Osteoblast (primary cell): ENCODE data around the gene TOR4A. TPM values are rescaled to one million over a fixed set of nuclear protein-coding genes. Genes with fewer than 3 reads are reported as not detected.

Experiments used
- DNase-seq: peaks from one replicate; pipeline ENCODE4 v3.0.0; 2011; ENCODE audit warnings: low spot score, mixed read lengths; ENCODE audit not compliant: insufficient read length; ENCODE audit errors: missing footprints
- H2AFZ ChIP-seq: 2 replicates; pipeline ENCODE4 v1.6.0; 2011; ENCODE audit warnings: mild to moderate bottlenecking, low read length
- H3K27ac ChIP-seq: 2 replicates; pipeline ENCODE4 v1.5.1; 2011; ENCODE audit warnings: mild to moderate bottlenecking, low read depth, low read length, moderate library complexity
- H3K27me3 ChIP-seq: 2 replicates; pipeline ENCODE4 v1.6.0; 2012; ENCODE audit warnings: mild to moderate bottlenecking, control low read depth, inconsistent platforms, low read length, moderate library complexity; ENCODE audit not compliant: insufficient read depth
- H3K36me3 ChIP-seq: 2 replicates; pipeline ENCODE4 v1.5.1; 2011; ENCODE audit warnings: mild to moderate bottlenecking, low read length, control low read depth, moderate library complexity; ENCODE audit not compliant: insufficient read depth
- H3K4me1 ChIP-seq: 2 replicates; pipeline ENCODE4 v1.5.1; 2011; ENCODE audit warnings: mild to moderate bottlenecking, low read length, control low read depth, moderate library complexity; ENCODE audit not compliant: insufficient read depth
- H3K4me2 ChIP-seq: 2 replicates; pipeline ENCODE4 v1.6.0; 2011; ENCODE audit warnings: mild to moderate bottlenecking, low read length; ENCODE audit not compliant: insufficient read depth
- H3K4me3 ChIP-seq: fragments of 200-600 bp; sonication (generic); 3 replicates; pipeline ENCODE4 v1.5.1; 2012; ENCODE audit warnings: mild to moderate bottlenecking, low read length, inconsistent platforms; ENCODE audit not compliant: insufficient read depth
- H3K79me2 ChIP-seq: 2 replicates; pipeline ENCODE4 v1.6.0; 2012; ENCODE audit warnings: mild to moderate bottlenecking, low read length, control low read depth, inconsistent platforms; ENCODE audit not compliant: insufficient read depth
- H3K9me3 ChIP-seq: 2 replicates; pipeline ENCODE4 v1.5.1; 2011; ENCODE audit warnings: low read depth, low read length, control low read depth
- H4K20me1 ChIP-seq: 2 replicates; pipeline ENCODE4 v1.6.0; 2012; ENCODE audit warnings: mild to moderate bottlenecking, low read length, control low read depth; ENCODE audit not compliant: insufficient read depth
- total RNA-seq: library from RNA; depleted of rRNA; stranded (reverse); fragments of >200 nt; gene quantifications from 2 replicates; pipeline ENCODE4 v1.2.3, GENCODE V29; 2012
- TF ChIP-seq, protein P1 (sequence below): IDR thresholded peaks from 2 replicates; pipeline ENCODE4 v1.5.1; 2011; ENCODE audit warnings: mild to moderate bottlenecking, low read depth, low read length, moderate library complexity; ENCODE audit errors: extremely low read depth

TOR4A gene
- total RNA-seq, 1 donor = 2.5 TPM

DNA sequence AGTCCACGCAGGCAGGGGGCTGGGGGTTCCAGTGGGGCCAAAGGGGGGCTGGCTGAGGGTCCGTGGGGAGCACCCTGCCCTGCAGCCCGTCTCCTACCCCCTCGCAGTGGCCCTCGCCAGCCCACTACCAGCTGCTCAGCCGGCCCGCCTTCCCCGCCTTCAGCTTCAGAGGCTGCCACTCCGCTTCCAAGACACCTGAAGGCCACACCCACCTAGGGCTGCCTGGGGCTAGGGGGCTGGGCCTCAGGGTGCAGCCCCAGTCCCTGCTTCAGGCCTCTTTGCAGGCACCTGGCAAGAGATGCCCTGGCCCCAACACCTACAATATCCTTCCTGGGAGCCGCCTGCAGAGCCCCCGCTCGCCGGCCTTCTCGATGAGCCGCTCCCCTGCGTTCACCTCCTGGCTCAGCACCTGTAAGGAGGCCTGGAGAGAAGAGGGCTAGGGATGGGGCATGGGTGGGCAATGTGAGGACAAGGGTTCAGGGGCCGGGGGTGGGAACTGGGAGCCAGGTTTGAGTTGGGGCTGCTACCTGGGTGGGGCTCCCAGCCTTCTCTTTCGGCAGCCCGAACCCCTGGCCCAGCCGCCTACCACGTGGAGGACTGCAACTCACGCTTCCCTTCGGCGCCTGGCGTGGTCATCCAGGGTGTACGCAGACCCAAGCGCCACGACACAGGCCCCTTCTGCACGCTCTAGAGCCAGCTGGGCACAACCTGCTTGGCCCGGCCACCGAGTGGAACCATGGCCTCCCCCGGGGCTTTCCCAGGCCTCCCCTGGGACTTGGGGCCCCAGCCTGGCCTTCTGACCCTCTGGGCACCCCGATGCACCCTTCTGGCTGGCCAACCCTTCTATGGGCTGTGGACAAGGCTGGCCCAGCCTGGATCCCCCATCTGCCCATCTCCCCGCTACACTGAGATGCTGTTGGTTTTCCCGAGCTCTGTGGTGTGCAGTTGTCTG lies 24.7 kb upstream of the TOR4A start:
- TF ChIP-seq, protein P1, sequence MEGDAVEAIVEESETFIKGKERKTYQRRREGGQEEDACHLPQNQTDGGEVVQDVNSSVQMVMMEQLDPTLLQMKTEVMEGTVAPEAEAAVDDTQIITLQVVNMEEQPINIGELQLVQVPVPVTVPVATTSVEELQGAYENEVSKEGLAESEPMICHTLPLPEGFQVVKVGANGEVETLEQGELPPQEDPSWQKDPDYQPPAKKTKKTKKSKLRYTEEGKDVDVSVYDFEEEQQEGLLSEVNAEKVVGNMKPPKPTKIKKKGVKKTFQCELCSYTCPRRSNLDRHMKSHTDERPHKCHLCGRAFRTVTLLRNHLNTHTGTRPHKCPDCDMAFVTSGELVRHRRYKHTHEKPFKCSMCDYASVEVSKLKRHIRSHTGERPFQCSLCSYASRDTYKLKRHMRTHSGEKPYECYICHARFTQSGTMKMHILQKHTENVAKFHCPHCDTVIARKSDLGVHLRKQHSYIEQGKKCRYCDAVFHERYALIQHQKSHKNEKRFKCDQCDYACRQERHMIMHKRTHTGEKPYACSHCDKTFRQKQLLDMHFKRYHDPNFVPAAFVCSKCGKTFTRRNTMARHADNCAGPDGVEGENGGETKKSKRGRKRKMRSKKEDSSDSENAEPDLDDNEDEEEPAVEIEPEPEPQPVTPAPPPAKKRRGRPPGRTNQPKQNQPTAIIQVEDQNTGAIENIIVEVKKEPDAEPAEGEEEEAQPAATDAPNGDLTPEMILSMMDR = no peak

GRCh38 chr9:137253717-137254623 lies 23.6 kb upstream of the TOR4A start:
- no peaks in the 10 kb centered on the region for H3K9me3 ChIP-seq
- peak overlapping the region; percentile 90 for H3K4me3 ChIP-seq
- TF ChIP-seq, protein P1 = no peak
- H4K20me1 ChIP-seq = peaks cover 14% of the 10 kb centered on the region
- H3K4me2 ChIP-seq = peak overlapping the region; percentile 89
- DNase-seq = peak; percentile 92
- peaks cover 15% of the 10 kb centered on the region for H3K36me3 ChIP-seq
- peak overlapping the region; percentile 88 for H2AFZ ChIP-seq
- H3K27me3 ChIP-seq = peaks cover 5% of the 10 kb centered on the region
- peaks cover 26% of the 10 kb centered on the region for H3K79me2 ChIP-seq
- no peak overlapping the region for H3K27ac ChIP-seq
- H3K4me1 ChIP-seq = peaks cover 13% of the 10 kb centered on the region

More for the DNA sequence above, 24.7 kb upstream of the TOR4A start:
- H3K4me1 ChIP-seq = peaks cover 13% of the 10 kb centered on the region
- peaks cover 19% of the 10 kb centered on the region for H3K79me2 ChIP-seq
- H3K27ac ChIP-seq = no peak overlapping the region
- no peak overlapping the region for H3K4me3 ChIP-seq
- peaks cover 7% of the 10 kb centered on the region for H3K36me3 ChIP-seq
- H3K9me3 ChIP-seq = no peaks in the 10 kb centered on the region
- H4K20me1 ChIP-seq = peaks cover 14% of the 10 kb centered on the region
- no peak overlapping the region for H2AFZ ChIP-seq
- peaks cover 5% of the 10 kb centered on the region for H3K27me3 ChIP-seq
- peak; percentile 83 for DNase-seq
- H3K4me2 ChIP-seq = no peak overlapping the region

GRCh38 chr9:137254624-137255447 lies 22.7 kb upstream of the TOR4A start, which contains the start of gene NELFB:
NELFB (plus strand) TSS chr9:137255327.
- peak within 1 kb of the TSS; percentile 90 for H3K4me3 ChIP-seq
- H3K36me3 ChIP-seq = peaks cover 19% of the 10 kb centered on the region
- DNase-seq = peak; percentile 100
- H2AFZ ChIP-seq = peak within 1 kb of the TSS; percentile 88
- H3K27ac ChIP-seq = no peak within 1 kb of the TSS
- TF ChIP-seq, protein P1 = no peak
- peaks cover 14% of the 10 kb centered on the region for H4K20me1 ChIP-seq
- H3K4me2 ChIP-seq = peak within 1 kb of the TSS; percentile 92
- H3K79me2 ChIP-seq = peaks cover 30% of the 10 kb centered on the region
- H3K27me3 ChIP-seq = peaks cover under 1% of the 10 kb centered on the region
- peaks cover 13% of the 10 kb centered on the region for H3K4me1 ChIP-seq
- H3K9me3 ChIP-seq = no peaks in the 10 kb centered on the region
